GM10266 (cell line): Measurements from ENCODE around the gene SLC9A4.

Source experiments
- DNase-seq: peaks from one replicate; pipeline ENCODE4 v3.0.0; 2012; ENCODE audit errors: extremely low spot score
- TF ChIP-seq, protein P1 (sequence below): IDR thresholded peaks from 2 replicates; pipeline ENCODE4 v1.5.1; 2012; ENCODE audit warnings: mild to moderate bottlenecking, low read depth; ENCODE audit not compliant: control insufficient read depth, insufficient read depth; ENCODE audit errors: missing control alignments

Gene SLC9A4

DNA sequence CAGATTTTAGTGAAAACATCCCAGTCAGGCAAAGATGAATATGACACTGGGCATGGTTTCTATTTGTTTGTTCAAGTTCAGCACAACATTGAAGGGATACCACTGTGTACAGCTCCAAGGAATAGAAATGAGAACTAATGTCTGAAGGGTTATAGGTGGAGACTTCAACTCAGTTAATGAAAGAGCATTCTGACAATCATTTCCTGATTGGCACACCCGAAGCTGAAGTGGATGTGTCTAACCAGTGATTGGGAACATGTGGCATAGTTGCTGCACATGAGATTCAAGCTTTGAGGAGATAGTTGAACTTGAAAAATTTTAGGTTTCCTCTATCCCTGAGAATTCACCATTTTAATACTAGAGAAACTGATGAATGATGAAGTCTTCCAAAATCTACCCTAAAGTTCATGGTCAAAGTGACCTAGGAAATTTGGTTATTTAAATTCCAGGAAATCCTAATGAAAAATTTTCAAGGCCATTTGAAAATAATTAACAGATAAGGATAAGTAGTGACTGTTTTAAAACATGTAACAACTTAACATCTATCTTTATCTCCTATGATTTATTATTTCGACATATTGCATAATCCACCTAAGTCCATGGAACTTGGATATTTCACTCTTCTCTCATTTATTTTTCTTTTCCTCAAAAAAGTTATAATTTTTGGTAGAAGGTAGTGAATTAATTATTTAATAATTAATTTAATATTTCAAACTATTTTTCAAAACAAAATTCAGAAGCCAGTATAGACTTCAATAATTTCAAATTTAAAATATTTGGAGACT, 38.0 kb downstream of the SLC9A4 start:
- DNase-seq: no peak
- TF ChIP-seq, protein P1, sequence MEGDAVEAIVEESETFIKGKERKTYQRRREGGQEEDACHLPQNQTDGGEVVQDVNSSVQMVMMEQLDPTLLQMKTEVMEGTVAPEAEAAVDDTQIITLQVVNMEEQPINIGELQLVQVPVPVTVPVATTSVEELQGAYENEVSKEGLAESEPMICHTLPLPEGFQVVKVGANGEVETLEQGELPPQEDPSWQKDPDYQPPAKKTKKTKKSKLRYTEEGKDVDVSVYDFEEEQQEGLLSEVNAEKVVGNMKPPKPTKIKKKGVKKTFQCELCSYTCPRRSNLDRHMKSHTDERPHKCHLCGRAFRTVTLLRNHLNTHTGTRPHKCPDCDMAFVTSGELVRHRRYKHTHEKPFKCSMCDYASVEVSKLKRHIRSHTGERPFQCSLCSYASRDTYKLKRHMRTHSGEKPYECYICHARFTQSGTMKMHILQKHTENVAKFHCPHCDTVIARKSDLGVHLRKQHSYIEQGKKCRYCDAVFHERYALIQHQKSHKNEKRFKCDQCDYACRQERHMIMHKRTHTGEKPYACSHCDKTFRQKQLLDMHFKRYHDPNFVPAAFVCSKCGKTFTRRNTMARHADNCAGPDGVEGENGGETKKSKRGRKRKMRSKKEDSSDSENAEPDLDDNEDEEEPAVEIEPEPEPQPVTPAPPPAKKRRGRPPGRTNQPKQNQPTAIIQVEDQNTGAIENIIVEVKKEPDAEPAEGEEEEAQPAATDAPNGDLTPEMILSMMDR: no peak

DNA sequence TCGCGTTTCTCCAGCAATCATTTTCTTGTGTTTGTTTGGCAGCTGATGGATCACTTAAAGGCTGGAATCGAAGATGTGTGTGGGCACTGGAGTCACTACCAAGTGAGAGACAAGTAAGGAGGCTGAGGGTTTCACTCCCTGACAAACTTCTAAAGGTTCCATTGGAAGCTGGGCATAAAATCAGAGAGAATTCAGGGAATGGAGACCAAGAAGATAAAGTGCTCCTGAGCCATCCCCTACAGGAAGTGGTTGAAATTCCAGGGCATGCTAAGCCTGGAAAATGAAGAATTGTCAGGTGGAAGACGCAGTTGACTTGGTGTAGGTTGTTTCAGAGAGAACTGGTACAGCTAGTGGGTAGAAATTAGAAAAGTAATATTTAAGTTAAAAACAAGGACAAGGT, 39.1 kb downstream of the SLC9A4 start:
- DNase-seq: no peak
- TF ChIP-seq, protein P1: no peak

DNA sequence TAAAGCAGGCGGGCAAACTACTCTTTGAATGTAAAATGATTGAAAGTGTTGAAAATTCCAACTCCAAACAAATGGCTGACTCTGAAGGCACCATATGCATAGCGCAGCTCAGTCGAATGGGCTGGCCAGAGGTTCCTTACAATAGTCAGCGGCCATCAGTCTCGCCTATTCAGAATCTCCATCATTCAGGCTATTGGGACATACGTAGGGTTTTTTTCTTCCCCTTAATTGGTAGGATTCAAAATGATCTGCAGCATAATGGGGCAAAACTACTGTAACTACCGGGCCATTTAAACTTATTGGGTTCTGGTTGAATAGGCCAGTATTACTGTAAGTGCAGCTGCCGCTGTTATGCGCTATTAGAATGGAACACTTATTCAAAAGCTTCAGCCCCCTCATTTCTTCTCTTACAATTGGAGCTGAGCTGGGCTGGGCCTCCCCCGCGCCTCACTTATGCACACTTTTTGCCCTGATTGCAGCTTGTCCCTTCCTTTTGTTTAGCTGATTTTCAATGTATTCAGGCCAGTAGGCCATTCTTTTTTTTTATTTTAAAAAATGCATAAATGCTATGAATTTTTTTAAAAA, 40.4 kb downstream of the SLC9A4 start:
- no peak for DNase-seq
- TF ChIP-seq, protein P1: no peak

DNA sequence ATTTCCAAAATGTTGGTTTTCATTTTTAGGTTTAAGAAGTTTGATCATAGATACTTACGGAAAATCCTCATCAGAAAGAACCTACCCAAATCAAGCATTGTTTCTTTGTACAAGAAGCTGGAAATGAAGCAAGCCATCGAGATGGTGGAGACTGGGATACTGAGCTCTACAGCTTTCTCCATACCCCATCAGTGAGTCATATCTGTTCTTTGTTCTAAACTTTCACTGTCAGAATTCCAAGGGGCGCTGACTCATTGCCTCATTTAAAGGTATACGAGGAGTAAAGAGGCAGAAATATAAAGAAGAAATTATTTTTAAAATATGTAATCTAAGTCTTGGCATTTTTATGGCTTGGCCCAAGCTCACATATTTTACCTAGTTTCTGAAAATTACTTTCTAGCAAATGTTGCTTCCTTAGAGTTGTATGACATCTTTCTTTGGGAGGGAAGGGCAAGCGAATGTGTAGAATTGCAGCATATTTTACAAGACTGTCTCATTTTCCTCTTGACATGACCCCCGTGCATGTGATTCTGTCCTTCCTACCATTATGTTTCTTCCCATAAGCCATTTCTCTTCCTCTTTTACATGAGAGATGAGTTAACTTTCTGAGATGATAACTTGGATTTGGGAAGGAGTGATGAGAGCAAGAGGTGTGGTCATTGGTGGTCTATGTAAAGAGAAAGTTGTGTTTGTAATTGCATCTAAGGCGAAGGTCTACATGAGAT, 41.2 kb downstream of the SLC9A4 start:
- DNase-seq: no peak

DNA sequence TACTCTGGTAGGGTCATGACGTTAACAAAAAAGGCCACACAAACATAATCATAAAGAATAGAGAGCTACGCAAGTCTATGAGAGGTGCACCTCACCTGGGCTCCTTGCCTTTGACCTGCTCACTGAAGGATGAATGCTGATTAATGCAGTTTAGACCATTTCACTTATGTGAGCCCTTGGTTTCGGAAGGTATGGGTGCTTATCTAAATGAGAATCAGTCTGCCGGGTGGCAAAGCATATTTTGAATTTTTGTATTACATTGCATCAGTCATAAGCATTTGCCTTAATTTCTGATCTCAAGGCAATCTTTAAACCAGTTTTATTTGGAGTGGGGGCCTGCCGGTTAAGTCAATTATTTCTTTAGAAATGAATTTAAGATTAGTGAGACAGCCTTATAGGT, 42.8 kb downstream of the SLC9A4 start:
- TF ChIP-seq, protein P1: no peak
- DNase-seq: no peak

More for the DNA sequence above, 41.2 kb downstream of the SLC9A4 start:
- TF ChIP-seq, protein P1: no peak

DNA sequence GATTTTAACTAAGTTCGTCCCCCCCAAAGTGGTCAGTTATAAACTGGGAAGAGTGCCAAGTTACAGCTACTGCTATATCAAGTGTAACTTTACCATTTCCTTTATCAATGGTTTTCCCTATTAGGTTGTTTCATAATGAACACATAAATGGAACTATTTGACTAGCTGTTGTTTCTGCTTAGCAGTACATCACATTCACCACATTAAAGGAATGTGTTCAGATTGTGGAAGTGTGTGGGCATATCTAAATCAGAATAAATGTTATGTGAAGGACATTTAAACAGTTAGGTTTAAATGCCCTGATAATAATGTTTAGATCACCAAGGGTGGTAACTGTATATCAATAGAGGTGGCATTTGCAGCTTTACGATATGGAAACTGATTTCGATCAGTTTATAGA, 45.1 kb downstream of the SLC9A4 start:
- TF ChIP-seq, protein P1: no peak

More for the DNA sequence above, 45.1 kb downstream of the SLC9A4 start:
- DNase-seq: no peak
